Measurements from ENCODE around the gene POU2AF2.

DNA sequence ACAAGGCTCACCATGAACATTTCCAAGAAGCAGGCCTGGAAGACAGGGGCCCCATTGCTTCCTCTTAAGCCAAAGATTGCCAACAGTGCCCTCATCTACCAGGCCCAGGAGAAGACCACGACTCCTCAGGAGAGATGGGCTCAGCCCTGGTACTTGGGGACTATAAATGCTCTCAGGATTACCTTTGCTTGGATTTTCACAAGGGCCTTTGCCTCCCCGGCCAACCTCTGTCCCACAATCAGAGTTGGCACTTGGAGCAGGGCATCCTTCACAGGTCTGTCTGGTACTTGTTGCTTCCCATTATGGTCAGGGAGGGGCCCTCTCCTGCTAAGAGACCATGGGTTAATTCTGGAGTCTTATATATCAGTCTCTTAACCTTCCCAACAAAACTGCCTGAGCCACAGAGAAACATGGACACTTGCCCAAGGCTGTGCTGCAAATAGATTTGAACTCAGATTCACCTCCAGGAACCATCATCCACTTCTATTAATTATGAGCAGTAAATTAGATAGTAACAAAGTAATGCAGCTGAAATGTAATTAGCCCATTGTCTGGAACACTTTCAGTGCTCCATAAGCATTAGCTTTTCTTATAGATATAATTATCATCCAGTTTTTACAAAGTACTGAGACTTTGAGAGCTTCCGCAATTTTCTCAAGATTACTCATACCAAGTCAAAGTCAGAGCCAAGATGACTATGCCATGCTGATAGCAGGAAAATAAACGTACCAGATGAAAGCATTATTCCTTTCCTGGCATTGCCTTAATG is 86.4 kb downstream of the POU2AF2 start:
- no peak for TF ChIP-seq EZH2 (IDR thresholded peaks at IDR 0.05; ENCODE audit: borderline replicate concordance)
- TF ChIP-seq, protein P1, sequence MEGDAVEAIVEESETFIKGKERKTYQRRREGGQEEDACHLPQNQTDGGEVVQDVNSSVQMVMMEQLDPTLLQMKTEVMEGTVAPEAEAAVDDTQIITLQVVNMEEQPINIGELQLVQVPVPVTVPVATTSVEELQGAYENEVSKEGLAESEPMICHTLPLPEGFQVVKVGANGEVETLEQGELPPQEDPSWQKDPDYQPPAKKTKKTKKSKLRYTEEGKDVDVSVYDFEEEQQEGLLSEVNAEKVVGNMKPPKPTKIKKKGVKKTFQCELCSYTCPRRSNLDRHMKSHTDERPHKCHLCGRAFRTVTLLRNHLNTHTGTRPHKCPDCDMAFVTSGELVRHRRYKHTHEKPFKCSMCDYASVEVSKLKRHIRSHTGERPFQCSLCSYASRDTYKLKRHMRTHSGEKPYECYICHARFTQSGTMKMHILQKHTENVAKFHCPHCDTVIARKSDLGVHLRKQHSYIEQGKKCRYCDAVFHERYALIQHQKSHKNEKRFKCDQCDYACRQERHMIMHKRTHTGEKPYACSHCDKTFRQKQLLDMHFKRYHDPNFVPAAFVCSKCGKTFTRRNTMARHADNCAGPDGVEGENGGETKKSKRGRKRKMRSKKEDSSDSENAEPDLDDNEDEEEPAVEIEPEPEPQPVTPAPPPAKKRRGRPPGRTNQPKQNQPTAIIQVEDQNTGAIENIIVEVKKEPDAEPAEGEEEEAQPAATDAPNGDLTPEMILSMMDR (IDR thresholded peaks at IDR 0.05; ENCODE audit: poor library complexity): no peak

Measured in hepatocyte (in vitro differentiated cells).